NCI-H82 treated with DMSO at 0.1 percent for 48 hours (cell line): ENCODE data around the gene CFAP161.
"Not testable (repeated sequence)": the region's sequence is repeated elsewhere in the genome, so short reads cannot be mapped to it uniquely, and the experiment has no call there.

Source experiments
- DNase-seq: peaks from one replicate; lab custom pipeline; 2025; ENCODE audit not compliant: unreplicated experiment; lab: John Stamatoyannopoulos, UW

CFAP161 gene

GRCh38 chr15:81106560-81106959, 27.5 kb upstream of the CFAP161 start:
- peak; percentile 40 for DNase-seq

- no peak for DNase-seq
Observed at GRCh38 chr15:81107889-81108288, 26.2 kb upstream of the CFAP161 start.

- peak; percentile 18 for DNase-seq
Observed at GRCh38 chr15:81108427-81108826, 25.6 kb upstream of the CFAP161 start.

GRCh38 chr15:81111018-81111417, 23.1 kb upstream of the CFAP161 start:
- DNase-seq = no peak

- DNase-seq = no peak
Observed at GRCh38 chr15:81111510-81112470, 22.3 kb upstream of the CFAP161 start.

- no peak for DNase-seq
Observed at GRCh38 chr15:81113204-81113657, 20.8 kb upstream of the CFAP161 start.

GRCh38 chr15:81113861-81114291, 20.2 kb upstream of the CFAP161 start:
- no peak for DNase-seq

- no peak for DNase-seq
Observed at GRCh38 chr15:81115054-81115939, 18.8 kb upstream of the CFAP161 start.

- DNase-seq = no peak
Observed at GRCh38 chr15:81117136-81117535, 16.9 kb upstream of the CFAP161 start.

- no peak for DNase-seq
Observed at GRCh38 chr15:81117581-81117980, 16.5 kb upstream of the CFAP161 start.

GRCh38 chr15:81118361-81118760, 15.7 kb upstream of the CFAP161 start:
- no peak for DNase-seq

GRCh38 chr15:81120069-81120468, 14.0 kb upstream of the CFAP161 start:
- DNase-seq = no peak

GRCh38 chr15:81126892-81127291, 7.2 kb upstream of the CFAP161 start:
- DNase-seq = no peak

GRCh38 chr15:81141478-81141877, 7.4 kb downstream of the CFAP161 start:
- DNase-seq = not testable (repeated sequence)

GRCh38 chr15:81146006-81146405, 11.9 kb downstream of the CFAP161 start:
- DNase-seq = no peak

GRCh38 chr15:81146466-81146865, 12.4 kb downstream of the CFAP161 start:
- DNase-seq = no peak

- DNase-seq = no peak
Observed at GRCh38 chr15:81151389-81151788, 17.3 kb downstream of the CFAP161 start.

- DNase-seq = no peak
Observed at GRCh38 chr15:81152339-81152738, 18.3 kb downstream of the CFAP161 start.

- DNase-seq = no peak
Observed at GRCh38 chr15:81152799-81153198, 18.7 kb downstream of the CFAP161 start.

- DNase-seq = peak; percentile 17
Observed at GRCh38 chr15:81155375-81156218, 21.5 kb downstream of the CFAP161 start.

GRCh38 chr15:81156324-81156723, 22.3 kb downstream of the CFAP161 start:
- DNase-seq = no peak
